NCI-H1930 (cell line): ENCODE measurements around the gene APC2.
"Not testable (repeated sequence)": the region's sequence is repeated elsewhere in the genome, so short reads cannot be mapped to it uniquely, and the experiment has no call there.

Source experiments
- DNase-seq, 2 experiments: peaks; one replicate each; lab custom pipeline; 2025; lab: John Stamatoyannopoulos, UW

Gene APC2

DNA sequence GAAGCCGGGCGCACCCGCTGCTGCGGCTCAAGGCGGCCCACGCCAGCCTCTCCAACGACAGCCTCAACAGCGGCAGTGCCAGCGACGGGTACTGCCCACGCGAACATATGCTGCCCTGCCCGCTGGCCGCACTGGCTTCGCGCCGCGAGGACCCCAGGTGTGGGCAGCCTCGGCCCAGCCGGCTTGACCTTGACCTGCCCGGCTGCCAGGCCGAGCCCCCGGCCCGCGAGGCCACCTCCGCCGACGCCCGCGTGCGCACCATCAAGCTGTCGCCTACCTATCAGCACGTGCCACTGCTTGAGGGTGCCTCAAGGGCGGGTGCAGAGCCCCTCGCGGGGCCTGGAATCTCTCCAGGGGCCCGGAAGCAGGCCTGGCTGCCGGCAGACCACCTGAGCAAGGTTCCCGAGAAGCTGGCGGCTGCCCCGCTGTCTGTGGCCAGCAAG lies 16.1 kb downstream of the APC2 start:
- DNase-seq = no peak

DNA sequence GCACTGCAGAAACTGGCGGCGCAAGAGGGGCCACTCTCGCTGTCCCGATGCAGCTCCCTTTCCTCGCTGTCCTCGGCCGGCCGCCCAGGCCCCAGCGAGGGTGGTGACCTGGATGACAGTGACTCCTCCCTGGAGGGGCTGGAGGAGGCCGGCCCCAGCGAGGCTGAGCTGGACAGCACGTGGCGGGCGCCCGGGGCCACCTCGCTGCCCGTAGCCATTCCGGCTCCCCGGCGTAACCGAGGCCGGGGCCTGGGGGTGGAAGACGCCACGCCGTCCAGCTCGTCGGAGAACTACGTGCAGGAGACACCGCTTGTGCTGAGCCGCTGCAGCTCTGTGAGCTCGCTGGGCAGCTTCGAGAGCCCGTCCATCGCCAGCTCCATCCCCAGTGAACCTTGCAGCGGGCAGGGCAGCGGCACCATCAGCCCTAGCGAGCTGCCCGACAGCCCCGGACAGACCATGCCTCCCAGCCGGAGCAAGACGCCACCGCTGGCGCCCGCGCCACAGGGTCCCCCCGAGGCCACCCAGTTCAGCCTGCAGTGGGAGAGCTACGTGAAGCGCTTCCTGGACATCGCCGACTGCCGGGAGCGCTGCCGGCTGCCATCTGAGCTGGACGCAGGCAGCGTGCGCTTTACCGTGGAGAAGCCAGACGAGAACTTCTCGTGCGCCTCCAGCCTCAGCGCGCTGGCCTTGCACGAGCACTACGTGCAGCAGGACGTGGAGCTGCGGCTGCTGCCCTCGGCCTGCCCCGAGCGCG lies 16.7 kb downstream of the APC2 start:
- no peak for DNase-seq

DNA sequence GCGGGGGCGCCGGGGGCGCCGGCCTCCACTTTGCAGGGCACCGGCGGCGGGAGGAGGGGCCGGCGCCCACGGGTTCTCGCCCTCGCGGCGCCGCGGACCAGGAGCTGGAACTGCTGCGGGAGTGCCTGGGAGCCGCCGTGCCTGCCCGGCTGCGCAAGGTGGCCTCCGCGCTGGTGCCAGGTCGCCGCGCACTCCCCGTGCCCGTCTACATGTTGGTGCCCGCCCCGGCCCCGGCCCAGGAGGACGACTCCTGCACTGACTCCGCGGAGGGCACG lies 17.2 kb downstream of the APC2 start:
- no peak for DNase-seq

- no peak for DNase-seq
Observed at GRCh38 chr19:1467490-1468273, 17.8 kb downstream of the APC2 start.

DNA sequence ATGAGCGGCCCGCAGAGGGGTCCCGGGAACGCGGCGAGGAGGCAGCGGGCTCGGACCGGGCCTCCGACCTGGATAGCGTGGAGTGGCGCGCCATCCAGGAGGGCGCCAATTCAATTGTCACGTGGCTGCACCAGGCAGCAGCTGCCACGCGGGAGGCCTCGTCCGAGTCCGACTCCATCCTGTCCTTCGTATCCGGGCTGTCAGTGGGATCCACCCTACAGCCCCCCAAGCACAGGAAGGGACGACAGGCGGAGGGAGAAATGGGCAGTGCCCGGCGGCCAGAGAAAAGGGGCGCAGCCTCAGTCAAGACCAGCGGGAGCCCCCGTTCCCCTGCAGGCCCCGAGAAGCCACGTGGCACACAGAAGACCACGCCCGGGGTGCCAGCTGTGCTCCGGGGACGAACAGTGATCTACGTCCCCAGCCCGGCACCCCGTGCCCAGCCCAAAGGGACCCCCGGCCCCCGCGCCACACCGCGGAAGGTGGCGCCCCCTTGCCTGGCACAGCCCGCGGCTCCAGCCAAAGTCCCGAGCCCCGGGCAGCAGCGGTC lies 18.4 kb downstream of the APC2 start:
- DNase-seq = no peak

- DNase-seq = no peak
Observed at GRCh38 chr19:1468821-1469254, 18.9 kb downstream of the APC2 start.

DNA sequence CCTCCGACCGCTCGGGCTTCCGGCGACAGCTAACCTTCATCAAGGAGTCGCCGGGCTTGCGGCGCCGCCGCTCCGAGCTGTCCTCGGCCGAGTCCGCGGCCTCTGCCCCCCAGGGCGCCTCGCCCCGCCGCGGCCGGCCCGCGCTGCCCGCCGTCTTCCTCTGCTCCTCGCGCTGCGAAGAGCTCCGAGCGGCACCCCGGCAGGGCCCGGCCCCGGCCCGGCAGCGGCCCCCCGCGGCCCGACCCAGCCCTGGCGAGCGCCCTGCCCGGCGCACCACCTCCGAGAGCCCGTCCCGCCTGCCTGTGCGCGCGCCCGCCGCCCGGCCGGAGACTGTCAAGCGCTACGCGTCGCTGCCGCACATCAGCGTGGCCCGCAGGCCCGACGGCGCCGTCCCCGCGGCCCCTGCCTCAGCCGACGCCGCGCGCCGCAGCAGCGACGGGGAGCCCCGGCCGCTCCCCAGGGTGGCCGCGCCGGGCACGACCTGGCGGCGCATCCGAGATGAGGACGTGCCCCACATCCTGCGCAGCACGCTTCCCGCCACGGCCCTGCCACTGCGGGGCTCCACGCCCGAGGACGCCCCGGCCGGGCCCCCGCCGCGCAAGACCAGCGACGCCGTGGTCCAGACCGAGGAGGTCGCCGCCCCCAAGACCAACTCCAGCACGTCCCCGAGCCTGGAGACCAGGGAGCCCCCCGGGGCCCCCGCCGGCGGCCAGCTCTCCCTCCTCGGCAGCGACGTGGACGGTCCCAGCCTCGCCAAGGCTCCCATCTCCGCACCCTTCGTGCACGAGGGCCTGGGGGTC lies 19.5 kb downstream of the APC2 start:
- no peak for DNase-seq

DNA sequence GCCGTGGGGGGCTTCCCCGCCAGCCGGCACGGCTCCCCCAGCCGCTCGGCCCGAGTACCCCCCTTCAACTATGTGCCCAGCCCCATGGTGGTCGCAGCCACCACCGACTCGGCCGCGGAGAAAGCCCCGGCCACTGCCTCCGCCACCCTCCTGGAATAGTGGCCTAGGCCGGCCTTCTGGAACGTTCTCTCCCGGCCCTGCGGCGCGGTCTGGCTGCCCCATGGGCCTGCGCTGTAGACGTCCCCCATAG lies 20.1 kb downstream of the APC2 start:
- no peak for DNase-seq

GRCh38 chr19:1470305-1471009 lies 20.5 kb downstream of the APC2 start:
- peak; percentile 65 to 79 for DNase-seq

- DNase-seq = peak; percentile 65 to 79
Observed at GRCh38 chr19:1471010-1471514, 21.1 kb downstream of the APC2 start.

DNA sequence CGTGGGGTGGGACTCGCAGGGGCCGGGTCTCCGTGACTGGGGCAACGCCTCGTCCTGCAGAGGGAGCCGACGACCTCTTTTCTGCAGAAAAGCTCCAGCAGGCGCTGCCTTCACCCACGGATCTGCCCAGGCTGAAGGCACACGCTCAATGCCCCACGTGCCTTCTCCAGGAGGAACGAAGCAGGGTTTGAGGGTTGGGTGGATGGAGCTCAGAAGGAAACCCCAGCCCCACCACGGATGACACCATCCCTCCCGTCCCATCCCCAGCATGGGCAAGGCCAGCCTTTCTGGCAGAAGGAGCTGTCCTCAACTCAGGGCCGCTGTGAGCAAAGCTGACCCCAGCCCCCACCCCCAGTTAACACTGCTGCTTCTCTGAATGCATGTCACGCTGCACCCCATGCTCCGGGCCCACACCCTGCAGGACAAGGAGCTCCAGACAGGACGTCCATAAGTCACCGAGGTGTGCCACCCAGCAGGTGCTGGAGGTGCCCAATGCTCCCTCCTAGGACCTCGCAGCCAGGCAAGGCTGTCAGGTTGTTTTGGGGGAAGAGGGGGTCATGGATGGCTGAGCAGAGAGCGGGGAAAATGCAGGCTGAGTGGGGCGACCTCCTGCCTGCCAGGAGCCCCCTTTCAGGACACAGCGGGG lies 21.7 kb downstream of the APC2 start:
- peak; percentile 48 to 49 for DNase-seq

DNA sequence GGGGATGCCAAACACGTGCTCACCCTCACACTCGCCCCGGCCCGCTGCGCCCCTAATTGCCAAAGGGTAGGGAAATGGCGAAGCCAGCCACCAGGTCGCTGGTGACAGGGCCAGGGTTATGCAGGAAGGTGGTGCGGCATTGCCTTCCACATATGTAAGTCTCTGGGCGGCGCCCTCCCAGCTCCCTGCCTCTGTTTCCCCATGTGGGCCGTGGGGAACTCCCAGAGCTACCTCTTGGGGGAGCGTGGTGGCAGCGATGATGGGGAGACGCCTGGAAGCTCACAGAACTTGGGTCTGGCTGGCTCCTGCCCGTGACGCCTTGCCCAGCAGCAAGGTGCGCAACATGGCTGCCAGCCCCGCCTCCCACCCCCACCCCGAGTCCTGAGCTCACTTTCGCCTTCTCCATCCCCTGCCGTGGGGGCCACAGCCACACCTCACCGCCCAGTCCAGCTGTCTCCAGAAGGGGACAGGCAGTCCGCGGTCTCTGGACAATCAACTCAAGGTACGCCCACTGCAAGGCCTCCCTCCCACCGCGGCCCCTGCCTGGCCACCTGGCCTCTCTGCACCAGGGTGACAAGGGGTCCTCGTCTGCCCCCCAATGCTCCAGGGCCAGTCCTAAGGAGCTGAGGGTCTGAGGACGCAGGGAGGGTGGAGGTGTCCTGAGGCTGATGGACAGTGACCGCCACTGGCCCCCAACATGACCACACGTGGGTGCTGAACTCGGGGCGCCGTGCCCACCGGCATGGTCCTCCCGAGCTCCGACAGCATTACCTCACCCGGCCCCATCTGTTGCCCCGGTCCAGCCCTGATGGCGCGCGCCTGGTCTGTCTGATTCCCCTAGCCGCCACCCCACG lies 22.5 kb downstream of the APC2 start:
- peak in 1 of 2 experiments; percentile 36 for DNase-seq

- no peak for DNase-seq
Observed at GRCh38 chr19:1473085-1473851, 23.3 kb downstream of the APC2 start.

- DNase-seq = no peak
Observed at GRCh38 chr19:1474011-1474764, 24.3 kb downstream of the APC2 start.

- no peak for DNase-seq
Observed at GRCh38 chr19:1474765-1475351, 24.9 kb downstream of the APC2 start.

- no peak for DNase-seq
Observed at GRCh38 chr19:1475751-1476437, 26.0 kb downstream of the APC2 start.

DNA sequence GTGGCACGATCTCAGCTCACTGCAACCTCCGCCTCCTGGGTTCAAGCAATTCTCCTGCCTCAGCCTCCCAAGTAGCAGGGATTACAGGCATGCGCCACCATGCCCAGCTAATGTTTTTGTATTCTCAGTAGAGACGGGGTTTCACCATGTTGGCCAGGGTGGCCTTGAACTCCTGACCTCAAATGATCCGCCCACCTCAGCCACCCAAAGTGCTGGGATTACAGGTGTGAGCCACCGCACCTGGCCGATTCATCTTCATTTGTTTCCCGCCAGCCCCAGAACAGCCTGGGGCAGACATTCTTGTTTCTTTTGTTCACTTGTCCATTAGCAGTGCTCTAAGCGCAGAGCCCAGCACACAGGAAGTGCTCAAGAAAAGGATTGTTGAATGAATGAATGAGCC lies 27.1 kb downstream of the APC2 start:
- DNase-seq = not testable (repeated sequence)
